Calu3 (cell line): Measurements from ENCODE around the gene PAX6. TPM values are rescaled to one million over a fixed set of nuclear protein-coding genes. Genes with fewer than 3 reads are reported as not detected.

Experiments
- BruUV-seq: library from RNA; stranded (reverse); fragments of 400-500 nt; replicated peaks from 2 replicates; lab custom pipeline; 2021; lab: Mats Ljungman, UMichigan
- CTCF ChIA-PET: fragments of 300-600 bp; sonication (Branson Sonifier 250); formaldehyde crosslinking; loops from one replicate; lab custom pipeline; 2022; ENCODE audit warnings: antibody characterized with exemption; lab: Charles Lee
- DNase-seq: peaks from one replicate; pipeline ENCODE4 v3.0.0; 2022
- H3K27ac Mint-ChIP-seq: one replicate; pipeline ENCODE4 v1.8.0; 2022; ENCODE audit warnings: mixed read lengths; ENCODE audit not compliant: unreplicated experiment
- H3K27me3 Mint-ChIP-seq: one replicate; pipeline ENCODE4 v1.8.0; 2022; ENCODE audit warnings: mixed read lengths; ENCODE audit not compliant: unreplicated experiment
- H3K36me3 Mint-ChIP-seq: one replicate; pipeline ENCODE4 v1.8.0; 2022; ENCODE audit warnings: mild to moderate bottlenecking, moderate library complexity, mixed read lengths; ENCODE audit not compliant: insufficient read depth, unreplicated experiment
- H3K4me1 Mint-ChIP-seq: one replicate; pipeline ENCODE4 v1.8.0; 2022; ENCODE audit warnings: mild to moderate bottlenecking, low read depth, mixed read lengths; ENCODE audit not compliant: unreplicated experiment
- H3K4me3 Mint-ChIP-seq: one replicate; pipeline ENCODE4 v1.8.0; 2022; ENCODE audit warnings: mild to moderate bottlenecking, low read depth, moderate library complexity, mixed read lengths; ENCODE audit not compliant: unreplicated experiment
- H3K9me3 Mint-ChIP-seq: one replicate; pipeline ENCODE4 v1.8.0; 2022; ENCODE audit warnings: low read depth, mixed read lengths; ENCODE audit not compliant: unreplicated experiment
- intact Hi-C: fragments of 100-400 bp; cut with micrococcal nuclease; formaldehyde crosslinking; loops from one replicate; pipeline ENCODE4 v1.10.0; 2022; ENCODE audit not compliant: unreplicated experiment
- total RNA-seq: library from RNA; stranded (reverse); gene quantifications from 2 replicates; pipeline ENCODE4 v1.2.3, GENCODE V29; 2022
- TF ChIP-seq, protein P1 (sequence below): fragments of 200-600 bp; IDR thresholded peaks from one replicate; pipeline ENCODE4 v1.8.0; 2022; ENCODE audit warnings: antibody characterized with exemption; ENCODE audit not compliant: unreplicated experiment

Gene PAX6
- total RNA-seq, 1 experiment from 2014 or later = 0.87 TPM

DNA sequence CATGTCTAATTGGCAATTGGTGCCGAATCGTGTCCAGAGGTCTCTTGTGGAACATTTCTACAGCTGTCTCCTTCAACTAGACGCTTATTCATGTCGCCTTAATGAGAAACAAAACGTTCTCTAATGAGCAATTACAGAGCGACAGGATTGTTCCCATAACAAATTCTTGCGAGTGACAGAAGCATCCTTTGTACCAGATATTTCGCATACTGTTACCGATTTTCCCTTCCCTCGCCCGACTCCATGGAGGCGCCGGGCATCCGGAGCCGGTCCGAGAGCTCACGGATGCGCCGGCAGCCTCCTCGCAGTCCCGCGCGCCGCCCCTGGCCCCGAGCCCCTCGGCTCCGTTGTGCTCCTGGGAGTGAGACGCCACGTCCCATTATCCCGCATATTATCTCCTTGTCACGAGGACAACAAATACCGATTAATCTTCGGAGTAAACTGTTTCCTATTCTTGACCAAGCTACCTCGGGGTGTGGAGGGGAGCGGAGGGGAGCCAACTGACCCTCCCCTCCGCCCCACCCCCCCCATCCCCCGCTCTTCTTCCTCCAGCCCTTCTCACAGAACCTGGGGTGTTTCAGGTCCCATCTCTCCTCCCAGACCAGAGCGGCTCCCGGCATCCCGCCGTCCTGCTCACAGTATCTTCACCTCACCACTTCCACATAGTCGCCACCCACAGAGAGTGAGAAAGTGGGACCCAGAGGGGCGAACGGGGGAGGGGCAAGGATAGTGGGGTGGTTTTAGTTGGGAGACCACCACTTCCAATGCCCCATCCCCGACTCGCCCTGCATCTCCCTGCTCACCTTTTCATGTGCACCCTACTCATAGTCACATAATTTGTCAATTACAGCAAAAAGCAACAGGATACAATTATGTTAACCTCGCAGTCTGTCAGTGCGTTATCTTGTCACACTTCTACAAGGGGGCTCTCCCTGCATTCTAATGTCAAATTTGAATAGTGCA lies 11.4 kb downstream of the PAX6 start:
- Mint-ChIP-seq H3K27me3 (peaks cover 49% of the 10 kb centered on the region), H3K4me1 (no peaks in the 10 kb centered on the region), H3K4me3 (no peak overlapping the region), H3K36me3 (no peaks in the 10 kb centered on the region), H3K27ac (no peak overlapping the region), H3K9me3 (peaks cover 2% of the 10 kb centered on the region)
- CTCF ChIA-PET = no interaction called here
- TF ChIP-seq, protein P1, sequence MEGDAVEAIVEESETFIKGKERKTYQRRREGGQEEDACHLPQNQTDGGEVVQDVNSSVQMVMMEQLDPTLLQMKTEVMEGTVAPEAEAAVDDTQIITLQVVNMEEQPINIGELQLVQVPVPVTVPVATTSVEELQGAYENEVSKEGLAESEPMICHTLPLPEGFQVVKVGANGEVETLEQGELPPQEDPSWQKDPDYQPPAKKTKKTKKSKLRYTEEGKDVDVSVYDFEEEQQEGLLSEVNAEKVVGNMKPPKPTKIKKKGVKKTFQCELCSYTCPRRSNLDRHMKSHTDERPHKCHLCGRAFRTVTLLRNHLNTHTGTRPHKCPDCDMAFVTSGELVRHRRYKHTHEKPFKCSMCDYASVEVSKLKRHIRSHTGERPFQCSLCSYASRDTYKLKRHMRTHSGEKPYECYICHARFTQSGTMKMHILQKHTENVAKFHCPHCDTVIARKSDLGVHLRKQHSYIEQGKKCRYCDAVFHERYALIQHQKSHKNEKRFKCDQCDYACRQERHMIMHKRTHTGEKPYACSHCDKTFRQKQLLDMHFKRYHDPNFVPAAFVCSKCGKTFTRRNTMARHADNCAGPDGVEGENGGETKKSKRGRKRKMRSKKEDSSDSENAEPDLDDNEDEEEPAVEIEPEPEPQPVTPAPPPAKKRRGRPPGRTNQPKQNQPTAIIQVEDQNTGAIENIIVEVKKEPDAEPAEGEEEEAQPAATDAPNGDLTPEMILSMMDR = no peak
- BruUV-seq = no TSS peak
- no peak for DNase-seq
- intact Hi-C loops = no loop called here

DNA sequence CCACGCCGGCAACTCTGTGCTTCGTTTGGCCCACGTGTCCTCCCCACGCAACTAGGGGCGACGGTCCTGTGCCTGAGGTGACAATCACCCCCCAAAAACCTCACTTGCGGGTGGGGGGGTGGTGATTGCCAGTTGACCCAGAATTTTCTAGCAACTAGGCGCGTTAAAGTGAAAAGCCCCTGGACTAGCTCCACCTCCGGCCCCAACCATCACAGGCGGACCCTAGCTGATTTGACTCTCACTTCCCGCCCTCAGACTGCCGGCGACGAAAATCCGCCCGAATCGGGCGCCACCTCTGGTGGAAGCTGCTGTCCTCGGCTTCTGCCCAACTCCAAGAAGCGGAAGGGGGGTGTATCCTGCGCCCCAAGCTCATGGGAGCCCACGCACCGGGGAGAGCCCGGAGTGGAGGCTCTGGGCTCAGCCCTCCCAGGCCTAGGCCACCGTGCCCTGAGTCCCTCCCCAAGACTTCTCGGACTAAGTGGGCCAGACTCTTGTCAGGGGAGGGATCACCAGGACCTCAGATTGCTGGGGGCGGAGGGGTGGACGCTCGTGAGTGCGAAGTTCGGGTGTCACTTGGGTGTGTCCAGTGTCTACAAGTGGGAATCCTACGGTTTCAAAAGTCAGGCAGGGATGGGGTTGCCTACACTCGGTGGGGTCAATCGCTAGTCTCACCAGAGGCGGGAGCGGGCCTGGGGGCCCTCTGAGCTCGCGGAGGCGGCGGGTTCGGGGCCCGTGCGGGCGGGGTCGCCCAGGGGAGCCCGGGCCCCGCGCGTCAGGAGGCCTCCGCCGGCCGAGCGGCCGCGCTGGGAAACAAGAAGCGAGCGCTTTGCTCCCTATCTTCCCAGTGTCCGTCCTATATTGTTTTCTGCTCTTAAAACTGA lies 12.3 kb downstream of the PAX6 start:
- peaks cover 40% of the 10 kb centered on the region for H3K27me3 Mint-ChIP-seq
- intact Hi-C loops = no loop called here
- no peaks in the 10 kb centered on the region for H3K36me3 Mint-ChIP-seq
- no peaks in the 10 kb centered on the region for H3K4me1 Mint-ChIP-seq
- no peak for DNase-seq
- peaks cover 2% of the 10 kb centered on the region for H3K9me3 Mint-ChIP-seq
- CTCF ChIA-PET = no interaction called here
- H3K4me3 Mint-ChIP-seq = no peak overlapping the region
- BruUV-seq = no TSS peak
- no peak overlapping the region for H3K27ac Mint-ChIP-seq
- TF ChIP-seq, protein P1 = no peak

DNA sequence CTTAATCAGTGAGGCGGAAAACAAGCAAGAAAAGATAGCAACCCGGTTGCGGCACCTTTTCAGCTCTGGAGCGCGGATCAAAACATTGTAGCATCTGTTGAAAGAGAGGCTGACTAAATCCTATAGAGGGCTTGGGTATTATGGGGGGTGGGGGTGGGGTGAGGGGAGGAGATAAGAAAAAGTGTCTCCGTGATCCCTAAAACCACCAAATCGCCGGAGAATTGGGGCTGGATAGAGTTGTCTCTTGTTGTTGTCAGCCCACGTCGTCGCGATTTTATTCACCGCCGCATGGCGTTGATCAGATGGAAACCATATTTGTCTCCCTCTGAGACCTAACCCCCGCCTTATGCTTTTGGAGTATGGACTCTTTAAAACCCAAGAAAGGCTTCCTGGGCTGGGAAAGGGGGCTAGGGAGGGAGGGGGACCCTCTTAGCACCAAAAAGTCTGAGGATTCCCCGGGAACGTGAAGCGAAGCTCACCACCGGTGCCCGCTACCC lies 13.0 kb downstream of the PAX6 start:
- Mint-ChIP-seq H3K36me3 (no peaks in the 10 kb centered on the region), H3K27ac (no peak overlapping the region), H3K4me3 (no peak overlapping the region), H3K9me3 (peaks cover 2% of the 10 kb centered on the region), H3K27me3 (peaks cover 33% of the 10 kb centered on the region), H3K4me1 (no peaks in the 10 kb centered on the region)
- CTCF ChIA-PET = no interaction called here
- no TSS peak for BruUV-seq
- DNase-seq = no peak
- TF ChIP-seq, protein P1 = no peak
- intact Hi-C loops = no loop called here
